Erythroblast (primary cell): Measurements from ENCODE around the gene SSUH2.
"Not testable (repeated sequence)": the region's sequence is repeated elsewhere in the genome, so short reads cannot be mapped to it uniquely, and the experiment has no call there.

ENCODE experiments used
- GATA1 ChIP-seq: IDR thresholded peaks from 2 replicates; pipeline ENCODE4 v1.6.1; 2011; ENCODE audit warnings: low read depth, mild to moderate bottlenecking, control low read depth, low read length, moderate library complexity
- POLR2A ChIP-seq: IDR thresholded peaks from 2 replicates; pipeline ENCODE4 v1.6.1; 2011; ENCODE audit warnings: mild to moderate bottlenecking, low read length

- not testable (repeated sequence) for TF ChIP-seq POLR2A, GATA1
Observed at GRCh38 chr3:8684992-8685391, 40.4 kb upstream of the SSUH2 start.
